ENCODE data around the gene C20orf144. TPM values are rescaled to one million over a fixed set of nuclear protein-coding genes. Genes with fewer than 3 reads are reported as not detected.

Gene C20orf144
- total and polyA plus RNA-seq, 9 of the 15 experiments (the other 6 are each of a cell fraction or from before 2014, with no cell fraction given): 0.04 to 0.23 (median 0.11) TPM; not detected in 2

GRCh38 chr20:33685328-33686099, 23.4 kb downstream of the C20orf144 start:
- in situ Hi-C loops (cut with MboI): no loop called here
- CTCF ChIA-PET (ENCODE audit: low intra/inter-chr PET ratio): interaction anchor here (0.9 kb wide), 1 partner anchor 47 kb away, joined by 4 read pairs; the partner anchor contains the start of gene ZNF341
- BruUV-seq (replicated peaks): TSS peak; percentile 64
- no peak for TF ChIP-seq MCM7 (IDR thresholded peaks at IDR 0.05)
- peak in 1 of 2 experiments; percentile 37 for TF ChIP-seq E2F6 (IDR thresholded peaks at IDR 0.05; ENCODE audit: borderline replicate concordance in 1 of 2, extremely low read depth in 1 of 2, insufficient read depth in 1 of 2, insufficient read length in 1 of 2, low read depth in 1 of 2, low read length in 1 of 2, poor library complexity in 1 of 2, severe bottlenecking in 1 of 2)
- TF ChIP-seq HDGF (IDR thresholded peaks at IDR 0.05): 0 out of 2 replicates have a peak, but pooled peaks have one; percentile 29
- peak; percentile 75 for TF ChIP-seq RBBP5 (IDR thresholded peaks at IDR 0.05; ENCODE audit: borderline replicate concordance, insufficient read depth, low read length, poor library complexity, severe bottlenecking)
- TF ChIP-seq ZNF583 (CRISPR knock-in tag; IDR thresholded peaks at IDR 0.05): no peak
- peak in 2 of 3 experiments; percentile 1 to 37; a peak in 1 of 6 replicates for TF ChIP-seq CTCF (IDR thresholded peaks at IDR 0.05 in 2 of 3, conservative IDR thresholded peaks at IDR 0.05 in 1 of 3; ENCODE audit: insufficient read depth in 2 of 3, low read depth in 1 of 3, low read length in 3 of 3)
- TF ChIP-seq RERE (CRISPR knock-in tag; IDR thresholded peaks at IDR 0.05; ENCODE audit: borderline replicate concordance): no peak
- TF ChIP-seq ZFX (CRISPR knock-in tag; IDR thresholded peaks at IDR 0.05): peak; percentile 47
- no peak for TF ChIP-seq MYBL2 (IDR thresholded peaks at IDR 0.05; ENCODE audit: low read depth)
- TF ChIP-seq MYBL2 (CRISPR knock-in tag; IDR thresholded peaks at IDR 0.05; ENCODE audit: borderline replicate concordance): no peak
- no peak for TF ChIP-seq POU5F1 (IDR thresholded peaks at IDR 0.05; ENCODE audit: borderline replicate concordance, low read depth, low read length, partially characterized antibody)

More at GRCh38 chr20:33685328-33686099, 23.4 kb downstream of the C20orf144 start:
- POLR2A ChIA-PET: interaction anchor here (0.6 to 2.5 kb wide), 10 partner anchors 10 to 196 kb away, joined by 3 to 17 read pairs (median 4); partner anchors contain the start of genes ACTL10, CBFA2T2 and NECAB3
- DNase-seq (ENCODE audit: extremely low read depth in 1 of 4, low spot score in 3 of 4) (peak; percentile 87 to 93 (median 90)), ATAC-seq (peak; percentile 78), FAIRE-seq (peak; percentile 19)
- Histone ChIP-seq H3K36me3 (ENCODE audit: control insufficient read depth, insufficient read depth, low read length) (peaks cover 13% of the 10 kb centered on the region; the same call in 1 of the 3 replicates), H3K79me2 (ENCODE audit: control insufficient read depth, insufficient read depth, low read length) (peaks cover 35% of the 10 kb centered on the region), H3K4me3 (peak overlapping the region; percentile 65), H3K4me2 (ENCODE audit: insufficient read depth, low read length) (peak overlapping the region; percentile 94), H3K9me1 (ENCODE audit: control insufficient read depth, insufficient read depth, low read length) (no peaks in the 10 kb centered on the region), H3K27ac (ENCODE audit: extremely low read depth, low read depth, low read length) (peak overlapping the region; percentile 76), H4K20me1 (replicated peaks; ENCODE audit: control insufficient read depth, insufficient read depth, low read length) (peaks cover 25% of the 10 kb centered on the region; the same call in 1 of the 2 replicates), H3K9ac (ENCODE audit: insufficient read depth in 1 of 2, low read depth in 2 of 2, low read length in 2 of 2) (peak overlapping the region; percentile 75 to 95), H3K4me1 (replicated peaks in 1 of 2; ENCODE audit: control insufficient read depth in 2 of 2, insufficient read depth in 2 of 2, low read length in 2 of 2) (peaks cover 40 to 57% of the 10 kb centered on the region in 2 experiments), H2AFZ (ENCODE audit: low read depth, low read length) (peak overlapping the region; percentile 59; the same call in 1 of the 2 replicates), H3K27me3 (ENCODE audit: control insufficient read depth in 2 of 2, insufficient read depth in 2 of 2, low read length in 2 of 2) (no peaks in the 10 kb centered on the region), H3K9me3 (replicated peaks; ENCODE audit: control insufficient read depth, insufficient read depth, low read depth, low read length) (no peaks in the 10 kb centered on the region)
- intact Hi-C loops (cut with micrococcal nuclease): loop anchor here (5.0 kb wide), 2 partner anchors 47 to 127 kb away; partner anchors contain the start of genes CHMP4B and ZNF341
- 2% methylated on average over 48 of the region's 53 CpGs for WGBS (ENCODE audit: insufficient coverage, low coverage, missing lambda C conversion rate)

All from K562 (cell line).